ENCODE measurements around the gene APOA4. TPM values are rescaled to one million over a fixed set of nuclear protein-coding genes. Genes with fewer than 3 reads are reported as not detected.
"Not testable (repeated sequence)": the region's sequence is repeated elsewhere in the genome, so short reads cannot be mapped to it uniquely, and the experiment has no call there.

The APOA4 gene
- total and polyA plus RNA-seq, 2 of the 13 experiments (the other 11 are each of a cell fraction or from before 2014, with no cell fraction given): 3.8 to 7.2 TPM

- BruUV-seq (replicated peaks); H3K9me3 ChIP-seq (ENCODE audit: low read length); H4K20me1 ChIP-seq (ENCODE audit: insufficient read depth, low read length); ATAC-seq; FAIRE-seq; intact Hi-C loops (cut with micrococcal nuclease; ENCODE audit: unreplicated experiment); DNase-seq (ENCODE audit: low spot score); H3K36me3 ChIP-seq (replicated peaks in 1 of 2; ENCODE audit: control insufficient read depth in 1 of 2, insufficient read depth in 2 of 2, low read length in 2 of 2); H2AFZ ChIP-seq (ENCODE audit: low read length); H3K27me3 ChIP-seq (ENCODE audit: control insufficient read depth in 1 of 2, insufficient read depth in 2 of 2, low read length in 2 of 2): not testable (repeated sequence)
- in situ Hi-C loops (cut with HindIII; ENCODE audit: extremely low pct_ligation_motif_present, low pct_unique_long_range_greater_than_20kb): loop anchor here (5.0 kb wide), 1 partner anchor 42 kb away; the partner anchor contains the start of gene APOA5
- peak overlapping the region; percentile 99 for H3K27ac ChIP-seq (ENCODE audit: extremely low read length, insufficient read depth, low read length)
- H3K9ac ChIP-seq (ENCODE audit: insufficient read depth, low read depth, low read length): peak overlapping the region; percentile 27; the same call in 1 of the 2 replicates
- peak overlapping the region; percentile 92 for H3K4me2 ChIP-seq (ENCODE audit: low read depth, low read length)
- peak overlapping the region in 2 of 3 experiments; percentile 92 to 95; a peak in 3 of 6 replicates for H3K4me3 ChIP-seq (replicated peaks in 1 of 3; ENCODE audit: insufficient read depth in 1 of 3, low read depth in 2 of 3, low read length in 3 of 3)
- H3K4me1 ChIP-seq (ENCODE audit: insufficient read depth, low read length): peaks cover 87% of the 10 kb centered on the region
- ChIA-PET CTCF (ENCODE audit: low intra/inter-chr PET ratio, low total read pairs) (interaction anchor here (2.2 kb wide), 1 partner anchor 43 kb away, joined by 23 read pairs; the partner anchor contains the start of gene APOA5), POLR2A (interaction anchor here (0.7 to 18.4 kb wide), 11 partner anchors 8 to 310 kb away, joined by 3 to 1365 read pairs (median 35); partner anchors contain the start of genes APOA4, APOA5, APOC3 and BUD13)
- H3K79me2 ChIP-seq (ENCODE audit: insufficient read depth, low read length): peaks cover 52% of the 10 kb centered on the region
- WGBS (ENCODE audit: low lambda C conversion rate): 52% methylated on average over 13 of the region's 13 CpGs
- TF ChIP-seq POLR2G (IDR thresholded peaks at IDR 0.05; ENCODE audit: low read depth, low read length) (peak; percentile 57; the same call in 1 of the 2 replicates), ZNF703 (CRISPR knock-in tag; IDR thresholded peaks at IDR 0.05; ENCODE audit: borderline replicate concordance) (peak; percentile 14; the same call in 1 of the 2 replicates), ZFP82 (CRISPR knock-in tag; IDR thresholded peaks at IDR 0.05; ENCODE audit: borderline replicate concordance) (peak; percentile 63; the same call in 1 of the 2 replicates), PAF1 (CRISPR knock-in tag; IDR thresholded peaks at IDR 0.05) (peak; percentile 94; the same call in 1 of the 2 replicates), TFDP1 (CRISPR knock-in tag; IDR thresholded peaks at IDR 0.05; ENCODE audit: borderline replicate concordance) (0 out of 2 replicates have a peak, but pooled peaks have one; percentile 22), FOXC1 (CRISPR knock-in tag; IDR thresholded peaks at IDR 0.05; ENCODE audit: borderline replicate concordance) (0 out of 2 replicates have a peak, but pooled peaks have one; percentile 13), ZHX1 (CRISPR knock-in tag; IDR thresholded peaks at IDR 0.05; ENCODE audit: low read depth) (peak; percentile 88), ZNF362 (CRISPR knock-in tag; IDR thresholded peaks at IDR 0.05; ENCODE audit: borderline replicate concordance) (peak; percentile 51; the same call in 1 of the 2 replicates), KDM3A (CRISPR knock-in tag; IDR thresholded peaks at IDR 0.05; ENCODE audit: low read depth) (peak; percentile 7; the same call in 1 of the 2 replicates), SSRP1 (CRISPR knock-in tag; IDR thresholded peaks at IDR 0.05) (peak; percentile 87), ZBTB38 (CRISPR knock-in tag; IDR thresholded peaks at IDR 0.05) (peak; percentile 39; the same call in 1 of the 2 replicates), HOXA3 (CRISPR knock-in tag; IDR thresholded peaks at IDR 0.05) (0 out of 2 replicates have a peak, but pooled peaks have one; percentile 4), HNRNPL (IDR thresholded peaks at IDR 0.05; ENCODE audit: low read depth, low read length) (peak; percentile 4; the same call in 1 of the 2 replicates), ZNF234 (CRISPR knock-in tag; conservative IDR thresholded peaks at IDR 0.05) (0 out of 2 replicates have a peak, but pooled peaks have one; percentile 69), POLR2AphosphoS5 (IDR thresholded peaks at IDR 0.05; ENCODE audit: low read depth, low read length) (peak; percentile 67), CAMTA2 (CRISPR knock-in tag; IDR thresholded peaks at IDR 0.05; ENCODE audit: borderline replicate concordance) (0 out of 2 replicates have a peak, but pooled peaks have one; percentile 2), ZC3H13 (CRISPR knock-in tag; IDR thresholded peaks at IDR 0.05) (peak; percentile 72), IRX3 (CRISPR knock-in tag; IDR thresholded peaks at IDR 0.05; ENCODE audit: borderline replicate concordance, low read depth) (peak; percentile 21; the same call in 1 of the 2 replicates), AGO1 (IDR thresholded peaks at IDR 0.05; ENCODE audit: low read depth, low read length, poor library complexity, severe bottlenecking) (peak; percentile 95)
Observed at GRCh38 chr11:116834535-116835041, 11.5 kb upstream of the APOA4 start.

Data from HepG2 (cell line).